HL-60/S4 treated with retinoic acid at 250 ng/mL for 4 days and 3 days (cell line): ENCODE measurements around the gene VOPP1.

Experiments used
- in situ Hi-C: fragments of 300-500 bp; cut with MboI; formaldehyde crosslinking; loops from 2 replicates; pipeline ENCODE4 v1.7.0; 2022; ENCODE audit warnings: low sequenced_read_pairs

The VOPP1 gene

DNA sequence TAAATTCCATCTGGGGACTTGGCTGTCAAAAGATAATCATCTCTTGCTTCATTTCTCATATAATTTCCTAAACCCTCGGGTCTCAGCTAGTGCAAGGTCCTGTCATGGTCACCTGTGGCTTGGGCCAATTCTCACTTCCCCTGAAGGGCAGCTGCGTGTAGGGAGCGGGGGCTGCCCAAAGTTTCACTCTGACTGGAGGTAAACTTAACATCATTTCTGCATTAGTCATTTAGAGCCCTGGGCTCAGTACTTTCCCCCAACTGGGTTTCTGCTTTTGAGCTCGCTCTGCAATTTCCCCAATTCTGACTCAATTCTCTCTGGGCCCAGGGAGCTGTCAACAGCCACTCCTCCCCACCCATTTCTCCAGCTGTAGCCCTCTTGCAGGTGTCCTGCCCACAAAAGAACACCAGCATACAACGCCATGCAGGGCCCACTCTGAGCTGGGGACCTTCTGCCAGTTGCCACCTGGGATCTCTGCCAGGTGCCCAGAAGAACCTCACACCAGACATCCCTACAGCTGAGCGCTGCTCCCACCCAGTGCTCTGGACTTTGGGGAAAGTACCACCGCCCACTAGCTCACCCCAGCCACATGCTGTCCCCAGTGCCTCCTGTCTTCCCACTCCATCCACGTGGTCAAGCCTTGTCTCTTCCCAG, 37.9 kb downstream of the VOPP1 start:
- in situ Hi-C loops = no loop called here

DNA sequence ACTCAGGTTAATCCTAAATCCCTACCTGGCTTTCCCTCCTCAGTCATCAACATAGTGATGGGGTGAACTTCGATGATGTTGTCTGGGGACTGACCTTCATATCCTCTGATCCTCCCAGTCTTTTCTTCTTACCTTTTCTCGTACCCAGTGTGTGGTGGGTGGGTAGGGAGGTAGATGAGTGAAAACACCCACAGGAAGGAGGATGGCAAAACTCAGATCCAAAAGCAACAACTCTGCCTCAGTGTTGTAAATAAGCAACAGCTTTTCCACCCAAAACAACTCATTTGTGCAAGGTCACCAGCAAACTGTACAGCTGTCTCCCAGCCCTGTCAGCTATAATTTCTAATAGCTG, 38.6 kb downstream of the VOPP1 start:
- in situ Hi-C loops = no loop called here

- in situ Hi-C loops = no loop called here
Observed at GRCh38 chr7:55533050-55533728, 39.1 kb downstream of the VOPP1 start.

DNA sequence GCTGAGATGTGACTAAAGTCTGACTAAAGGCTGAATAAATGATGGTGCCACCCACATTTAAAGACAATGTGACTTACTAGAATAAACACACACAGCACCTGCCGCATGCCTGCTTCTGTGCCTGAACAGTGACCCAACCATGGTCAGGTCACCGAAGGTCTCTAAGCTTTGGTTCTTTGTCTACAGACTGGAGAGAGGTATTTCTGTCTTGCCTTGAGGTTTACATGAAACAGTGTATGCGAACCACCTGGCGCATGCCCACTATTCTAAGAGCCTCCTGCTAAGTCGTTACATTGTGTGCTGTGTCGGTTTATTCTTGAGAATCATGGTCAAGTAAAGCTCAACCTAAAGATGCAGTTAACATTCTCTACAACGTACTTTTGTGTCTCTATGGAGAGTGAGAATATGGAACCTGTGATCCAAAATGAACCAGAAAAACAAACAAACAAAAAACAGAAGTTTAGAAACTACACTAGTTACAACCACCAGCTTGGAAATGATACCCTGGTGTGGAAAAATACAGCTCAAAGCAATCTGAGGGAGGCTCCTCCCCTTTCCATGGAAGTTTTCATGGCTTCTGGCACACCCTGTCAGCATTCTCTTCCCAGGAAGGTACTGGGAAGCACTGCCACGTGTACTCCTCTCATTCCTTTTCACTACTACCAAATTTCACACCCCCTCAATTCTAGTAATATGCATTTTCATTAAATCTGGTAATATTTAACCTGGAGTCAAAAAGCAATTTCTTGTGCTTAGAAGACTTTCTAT, 40.0 kb downstream of the VOPP1 start:
- in situ Hi-C loops = no loop called here

DNA sequence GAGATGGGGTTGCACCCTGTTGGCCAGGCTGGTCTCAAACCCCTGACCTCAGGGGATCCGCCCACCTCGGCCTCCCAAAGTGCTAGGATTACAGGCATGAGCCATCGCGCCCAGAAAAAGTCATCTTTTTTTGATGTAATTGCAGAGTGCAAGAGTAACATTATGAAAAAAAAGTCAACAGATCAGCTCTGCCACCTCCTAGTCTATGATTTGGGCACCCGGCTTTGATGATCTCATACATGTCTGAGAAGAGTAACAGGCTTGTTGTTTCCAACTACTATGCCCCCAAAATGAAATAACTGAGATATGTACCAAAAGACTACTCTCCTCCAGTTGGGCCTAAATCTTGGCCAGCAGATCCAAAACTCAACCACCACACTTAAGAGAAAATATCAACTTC, 40.8 kb downstream of the VOPP1 start:
- in situ Hi-C loops = no loop called here

- in situ Hi-C loops = no loop called here
Observed at GRCh38 chr7:55527307-55527706, 45.0 kb downstream of the VOPP1 start.

DNA sequence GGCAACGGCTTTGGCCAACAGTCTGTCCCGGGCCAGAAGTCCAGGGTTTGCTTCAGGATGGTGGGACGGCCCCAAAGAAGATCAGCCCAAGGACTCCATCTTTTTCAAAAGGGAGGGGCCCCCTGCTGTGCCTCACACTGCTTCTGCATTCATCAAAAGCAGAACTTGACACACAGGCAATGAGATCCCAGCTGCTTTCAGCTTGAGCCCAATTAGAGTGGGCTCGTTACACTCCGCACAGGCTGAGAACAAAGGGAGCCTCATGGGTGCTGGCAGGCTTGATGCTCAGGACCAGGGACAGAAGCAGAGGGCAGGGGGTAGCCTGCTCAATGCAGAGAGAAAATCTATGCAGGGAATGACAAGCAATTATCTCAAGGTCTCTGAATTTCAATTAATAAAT, 45.5 kb downstream of the VOPP1 start:
- in situ Hi-C loops = no loop called here

DNA sequence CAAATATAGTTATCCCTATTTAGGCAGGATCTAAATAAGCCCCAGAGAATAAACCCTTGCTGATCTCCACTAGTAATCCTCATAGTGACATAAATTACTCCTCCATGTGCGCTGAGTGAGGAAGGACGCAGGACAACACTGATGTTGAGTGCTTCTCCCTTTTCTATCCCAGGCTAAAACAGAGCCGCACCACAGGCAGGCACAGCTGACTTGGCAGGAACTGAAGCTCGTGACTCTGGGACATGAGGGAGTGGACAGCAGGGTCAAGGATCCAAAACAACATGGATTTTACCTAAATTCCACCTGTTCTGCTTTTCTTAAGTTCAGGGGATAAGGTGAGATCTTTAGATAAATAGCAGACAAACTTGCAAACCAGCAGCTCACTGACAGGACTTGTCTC, 46.0 kb downstream of the VOPP1 start:
- in situ Hi-C loops = no loop called here

DNA sequence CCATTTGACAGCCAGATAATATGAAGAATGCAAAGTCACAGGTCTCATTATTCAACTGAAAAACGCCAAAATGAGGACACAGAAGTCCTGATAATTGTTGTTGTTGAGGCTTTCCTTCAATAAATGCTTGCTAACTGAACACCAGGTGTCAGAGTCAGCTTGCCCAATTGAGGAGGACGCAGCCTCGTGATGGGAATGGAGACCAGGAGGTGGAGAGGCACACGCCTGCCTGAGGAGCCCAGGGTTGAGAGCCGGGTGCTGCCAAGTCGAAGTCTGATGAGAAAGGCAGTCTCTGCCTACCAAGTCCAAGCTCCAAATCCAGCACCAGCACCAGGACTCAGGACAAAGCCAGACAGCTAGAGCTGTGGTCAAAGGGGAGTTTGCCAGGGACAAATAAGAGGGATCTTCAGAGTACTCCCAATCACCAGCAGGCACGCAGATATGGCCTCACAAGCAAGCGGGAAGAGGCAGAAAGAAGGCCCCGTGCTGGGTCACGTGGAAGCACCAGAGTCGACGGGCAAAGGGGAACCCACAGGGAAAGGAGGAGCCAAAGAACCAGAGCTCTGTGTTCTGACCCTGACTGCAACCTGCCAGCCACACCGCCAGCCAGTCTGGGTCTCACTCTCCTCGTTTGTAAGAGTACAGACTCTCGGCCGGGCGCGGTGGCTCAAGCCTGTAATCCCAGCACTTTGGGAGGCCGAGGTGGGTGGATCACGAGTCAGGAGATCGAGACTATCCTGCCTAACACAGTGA, 47.6 kb downstream of the VOPP1 start:
- in situ Hi-C loops = no loop called here

DNA sequence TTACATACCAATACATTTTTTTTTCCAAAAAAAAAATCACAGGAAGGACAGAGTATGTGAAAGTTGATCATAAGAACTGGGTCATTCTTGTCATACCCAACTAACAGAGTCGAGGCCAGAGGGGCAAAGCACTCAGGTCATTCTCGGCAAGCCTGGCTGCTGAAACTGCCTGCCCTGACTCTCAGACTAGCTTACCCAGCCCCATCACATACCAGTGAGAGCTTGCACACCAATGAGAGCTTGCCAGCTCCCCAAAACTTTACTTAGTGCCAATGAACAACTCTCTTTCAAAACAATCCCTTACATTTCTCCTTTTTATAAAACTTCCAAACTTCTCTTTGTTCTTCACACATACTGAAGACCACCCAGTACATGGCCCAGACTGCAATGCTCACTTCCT, 48.9 kb downstream of the VOPP1 start:
- in situ Hi-C loops = no loop called here

GRCh38 chr7:55521917-55522902, 50.1 kb downstream of the VOPP1 start:
- in situ Hi-C loops = no loop called here

DNA sequence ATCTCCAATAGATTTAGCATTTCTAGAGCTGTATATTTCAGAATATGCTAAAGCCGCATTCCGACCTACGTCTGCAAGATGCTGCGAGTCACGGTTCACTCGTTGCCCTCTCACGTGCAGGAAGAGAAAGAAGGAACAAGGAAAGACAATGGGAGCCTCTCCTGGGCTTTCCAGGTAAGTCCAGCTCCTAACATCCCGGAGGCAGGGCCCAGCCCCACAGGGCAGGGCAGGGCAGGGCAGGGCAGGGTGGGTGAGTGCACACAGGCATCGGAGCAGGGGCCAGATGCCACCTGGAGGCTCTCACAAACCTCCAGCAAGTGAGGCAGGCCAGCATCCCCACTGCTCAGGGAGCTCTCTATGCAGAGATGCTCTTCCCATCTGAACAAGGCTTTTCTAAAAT, 50.8 kb downstream of the VOPP1 start:
- in situ Hi-C loops = no loop called here

- in situ Hi-C loops = no loop called here
Observed at GRCh38 chr7:55520426-55521140, 51.7 kb downstream of the VOPP1 start.

- in situ Hi-C loops = no loop called here
Observed at GRCh38 chr7:55518836-55519235, 53.5 kb downstream of the VOPP1 start.

- in situ Hi-C loops = no loop called here
Observed at GRCh38 chr7:55517936-55518689, 54.2 kb downstream of the VOPP1 start.

DNA sequence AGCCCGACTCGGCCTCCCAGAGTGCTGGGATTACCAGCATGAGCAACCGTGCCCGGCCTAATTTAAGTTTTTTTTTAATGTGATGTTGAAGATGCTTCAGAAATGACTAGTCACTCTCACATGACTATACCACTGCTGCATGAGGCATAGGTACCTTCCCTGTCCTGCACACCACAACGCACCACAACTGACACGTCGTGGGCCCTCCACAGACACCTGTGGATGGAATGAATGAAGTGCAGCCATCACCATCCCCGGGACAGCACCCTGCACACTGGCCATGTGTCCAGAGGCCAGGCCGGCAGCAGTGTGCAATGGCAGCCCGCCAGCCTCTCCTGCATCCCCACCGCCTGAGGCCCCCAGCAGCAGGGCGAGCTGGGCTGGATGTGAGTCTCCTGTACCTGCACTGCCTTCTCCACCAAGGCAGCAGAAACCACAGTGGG, 55.1 kb downstream of the VOPP1 start:
- in situ Hi-C loops = no loop called here

- in situ Hi-C loops = no loop called here
Observed at GRCh38 chr7:55516409-55516808, 55.9 kb downstream of the VOPP1 start.

DNA sequence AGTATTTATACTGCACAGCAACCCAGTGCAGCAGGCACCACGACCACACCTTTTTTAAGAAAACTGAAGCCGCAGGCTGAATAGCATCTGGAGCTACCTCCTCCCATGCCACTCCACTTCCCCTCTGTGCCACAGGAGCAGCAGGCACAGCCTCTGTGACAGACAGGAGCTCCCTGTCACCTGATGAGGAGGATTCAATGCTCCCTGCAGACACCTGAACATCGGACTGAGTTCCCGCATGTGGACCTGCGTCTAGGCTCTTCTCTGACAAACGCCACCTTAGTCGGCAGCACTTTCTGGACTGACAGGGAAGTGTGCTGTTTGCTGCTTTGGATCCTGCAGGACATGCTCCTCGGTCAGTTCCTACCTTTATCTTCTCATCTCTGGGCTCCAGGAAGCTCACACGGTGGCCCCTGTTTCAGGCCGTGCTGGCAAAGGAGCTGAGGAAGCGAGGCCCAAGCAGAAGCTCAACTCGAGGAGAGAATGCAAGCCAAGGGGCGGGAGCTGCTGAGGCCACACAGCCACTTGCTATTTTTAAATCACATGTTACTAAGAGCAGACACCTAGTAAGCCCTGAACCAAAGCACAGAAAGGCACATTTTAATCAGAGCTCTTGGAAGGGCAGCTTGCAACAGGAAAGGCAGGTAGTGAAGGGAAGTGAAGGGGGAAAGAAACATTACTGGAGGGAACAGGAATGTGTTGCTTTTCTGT, 56.6 kb downstream of the VOPP1 start:
- in situ Hi-C loops = no loop called here
